NCI-H128 (cell line): ENCODE data around the gene PITPNC1.
A peak's percentile ranks its signal among the peaks of the same experiment; 100 is the strongest.
"Not testable (repeated sequence)": the region's sequence is repeated elsewhere in the genome, so short reads cannot be mapped to it uniquely, and the experiment has no call there.

Experiments
- DNase-seq: peaks from one replicate; lab custom pipeline; 2025; ENCODE audit not compliant: unreplicated experiment; lab: John Stamatoyannopoulos, UW

Gene PITPNC1

GRCh38 chr17:67376737-67377487 lies at the start of gene PITPNC1:
Gene PITPNC1, plus strand, starts transcription at chr17:67377281.
- DNase-seq: peak; percentile 41

- no peak for DNase-seq
Measured at GRCh38 chr17:67328026-67328425, 49.1 kb upstream of the PITPNC1 start.

- DNase-seq: not testable (repeated sequence)
Measured at GRCh38 chr17:67331381-67332161, 45.5 kb upstream of the PITPNC1 start.

GRCh38 chr17:67332162-67332508 lies 44.9 kb upstream of the PITPNC1 start:
- DNase-seq: not testable (repeated sequence)

GRCh38 chr17:67335245-67335835 lies 41.7 kb upstream of the PITPNC1 start:
- no peak for DNase-seq

GRCh38 chr17:67336859-67337258 lies 40.2 kb upstream of the PITPNC1 start:
- no peak for DNase-seq

- not testable (repeated sequence) for DNase-seq
Measured at GRCh38 chr17:67338353-67338752, 38.7 kb upstream of the PITPNC1 start.

GRCh38 chr17:67343237-67343636 lies 33.8 kb upstream of the PITPNC1 start:
- DNase-seq: no peak

GRCh38 chr17:67347826-67348225 lies 29.3 kb upstream of the PITPNC1 start:
- DNase-seq: no peak

- DNase-seq: no peak
Measured at GRCh38 chr17:67349420-67349819, 27.7 kb upstream of the PITPNC1 start.

- no peak for DNase-seq
Measured at GRCh38 chr17:67353161-67353560, 23.9 kb upstream of the PITPNC1 start.

- no peak for DNase-seq
Measured at GRCh38 chr17:67353929-67354574, 23.0 kb upstream of the PITPNC1 start.

GRCh38 chr17:67358612-67359011 lies 18.5 kb upstream of the PITPNC1 start:
- no peak for DNase-seq

GRCh38 chr17:67359960-67360791 lies 16.9 kb upstream of the PITPNC1 start:
- no peak for DNase-seq

GRCh38 chr17:67360880-67361279 lies 16.2 kb upstream of the PITPNC1 start:
- no peak for DNase-seq

GRCh38 chr17:67362173-67362572 lies 14.9 kb upstream of the PITPNC1 start:
- DNase-seq: no peak

GRCh38 chr17:67364847-67365737 lies 12.0 kb upstream of the PITPNC1 start:
- DNase-seq: no peak

GRCh38 chr17:67365738-67366192 lies 11.3 kb upstream of the PITPNC1 start:
- no peak for DNase-seq
